Measurements from ENCODE around the gene KMT2B. TPM values are rescaled to one million over a fixed set of nuclear protein-coding genes. Genes with fewer than 3 reads are reported as not detected.

KMT2B gene
- total and polyA plus RNA-seq, 9 of the 15 experiments (the other 6 are each of a cell fraction or from before 2014, with no cell fraction given) = 0.63 to 43.9 (median 8.1) TPM

- TF ChIP-seq CCNT2 (IDR thresholded peaks at IDR 0.05; ENCODE audit: borderline replicate concordance, extremely low read depth, insufficient read length, low read depth, low read length) = peak; percentile 30
- peak; percentile 86 for TF ChIP-seq NFIC (IDR thresholded peaks at IDR 0.05)
- TF ChIP-seq ZSCAN32 (CRISPR knock-in tag; IDR thresholded peaks at IDR 0.05) = no peak
- TF ChIP-seq PML (IDR thresholded peaks at IDR 0.05; ENCODE audit: low read length) = peak; percentile 82; the same call in 1 of the 2 replicates
- TF ChIP-seq CBFA2T3 (IDR thresholded peaks at IDR 0.05) = peak; percentile 97
- TF ChIP-seq ARID1B (IDR thresholded peaks at IDR 0.05) = peak; percentile 96
- TF ChIP-seq FOXK1 (CRISPR knock-in tag; IDR thresholded peaks at IDR 0.05; ENCODE audit: borderline replicate concordance) = no peak
- peak; percentile 90 for TF ChIP-seq NFE2 (IDR thresholded peaks at IDR 0.05; ENCODE audit: low read depth)
- TF ChIP-seq CBX3 (IDR thresholded peaks at IDR 0.05; ENCODE audit: borderline replicate concordance in 1 of 2, low read length in 2 of 2) = peak in 1 of 2 experiments; percentile 61; a peak in 1 of 3 replicates
- peak; percentile 96 for TF ChIP-seq ZNF316 (IDR thresholded peaks at IDR 0.05)
- TF ChIP-seq CHD4 (IDR thresholded peaks at IDR 0.05; ENCODE audit: insufficient read depth, insufficient replicate concordance, low read depth, low read length, poor library complexity, severe bottlenecking) = no peak
- TF ChIP-seq ATF1 (CRISPR knock-in tag; IDR thresholded peaks at IDR 0.05) = no peak
- TF ChIP-seq ATF1 (tag; IDR thresholded peaks at IDR 0.05) = 0 out of 2 replicates have a peak, but pooled peaks have one; percentile 42
- TF ChIP-seq ATF3 (IDR thresholded peaks at IDR 0.05) = peak; percentile 77
- TF ChIP-seq ATF3 (CRISPR knock-in tag; conservative IDR thresholded peaks at IDR 0.05) = no peak
- TF ChIP-seq HDAC1 (IDR thresholded peaks at IDR 0.05) = peak in 1 of 2 experiments; percentile 84; a peak in 2 of 4 replicates
- TF ChIP-seq ZNF644 (tag; IDR thresholded peaks at IDR 0.05; ENCODE audit: low read depth) = 0 out of 2 replicates have a peak, but pooled peaks have one; percentile 45
- no peak for TF ChIP-seq ZFP36 (IDR thresholded peaks at IDR 0.05; ENCODE audit: low read depth, low read length, partially characterized antibody)
Observed at GRCh38 chr19:35671818-35672217, 46.0 kb upstream of the KMT2B start (continued).

Measured in K562 (cell line).